GM12891 (cell line): Measurements from ENCODE around the gene SLC22A23.

ENCODE experiments used
- POLR2A ChIP-seq: IDR thresholded peaks from 2 replicates; pipeline ENCODE4 v1.6.1; 2011; ENCODE audit warnings: low read depth, low read length, control low read depth
- POLR2AphosphoS5 ChIP-seq: IDR thresholded peaks from 2 replicates; pipeline ENCODE4 v1.6.1; 2011; ENCODE audit warnings: low read depth, low read length, control low read depth
- SPI1 ChIP-seq: IDR thresholded peaks from 2 replicates; pipeline ENCODE4 v1.6.1; 2011; ENCODE audit warnings: low read depth, low read length, control low read depth
- TAF1 ChIP-seq: IDR thresholded peaks from 2 replicates; pipeline ENCODE4 v1.6.1; 2011; ENCODE audit warnings: low read depth, low read length, control low read depth

- no peak for TF ChIP-seq POLR2AphosphoS5
- TF ChIP-seq TAF1, result no peak
- TF ChIP-seq POLR2A, result no peak
- TF ChIP-seq SPI1, result no peak
Measured at GRCh38 chr6:3438190-3439167, 18.4 kb downstream of the SLC22A23 start.
